HepG2 (cell line): ENCODE results near the gene RASD1. TPM values are rescaled to one million over a fixed set of nuclear protein-coding genes. Genes with fewer than 3 reads are reported as not detected.

Source experiments
- DZIP1 ChIP-seq: sonication (generic); formaldehyde crosslinking; IDR thresholded peaks from 2 replicates; pipeline ENCODE4 v1.5.0; 2020; ENCODE audit warnings: mild to moderate bottlenecking, missing genetic modification reagents
- HMG20B ChIP-seq: conservative IDR thresholded peaks from 2 replicates; pipeline ENCODE4 v1.6.1; 2016; ENCODE audit warnings: missing genetic modification reagents, missing compliant biosample characterization
- LCORL ChIP-seq, 2 experiments: fragments of 450-650 bp in 1 of 2; sonication (generic) in 1 of 2; formaldehyde crosslinking in 1 of 2; IDR thresholded peaks; 2 replicates each; pipeline versions ENCODE4 v1.5.0 to v1.6.1; 2017 to 2020; ENCODE audit warnings: antibody characterized with exemption in 1 of 2, missing genetic modification reagents in 1 of 2
- MLXIP ChIP-seq: sonication (generic); formaldehyde crosslinking; IDR thresholded peaks from 2 replicates; pipeline ENCODE4 v1.9.0; 2021; ENCODE audit warnings: missing genetic modification reagents, borderline replicate concordance
- PATZ1 ChIP-seq: sonication (generic); formaldehyde crosslinking; IDR thresholded peaks from 2 replicates; pipeline ENCODE4 v1.4.0; 2020; ENCODE audit warnings: missing genetic modification reagents
- SNAPC4 ChIP-seq: sonication (generic); formaldehyde crosslinking; IDR thresholded peaks from 2 replicates; pipeline ENCODE4 v1.4.0; 2020; ENCODE audit warnings: mild to moderate bottlenecking, missing genetic modification reagents
- ZNF143 ChIP-seq: sonication (generic); formaldehyde crosslinking; IDR thresholded peaks from 2 replicates; pipeline ENCODE4 v1.4.0; 2020; ENCODE audit warnings: missing genetic modification reagents
- ZNF574 ChIP-seq: sonication (generic); formaldehyde crosslinking; IDR thresholded peaks from 2 replicates; pipeline ENCODE4 v1.4.0; 2020; ENCODE audit warnings: missing genetic modification reagents
- ZNF761 ChIP-seq: sonication (generic); formaldehyde crosslinking; conservative IDR thresholded peaks from 2 replicates; pipeline ENCODE4 v1.4.0; 2020; ENCODE audit warnings: mild to moderate bottlenecking, missing genetic modification reagents
- ZSCAN22 ChIP-seq: sonication (generic); formaldehyde crosslinking; IDR thresholded peaks from 2 replicates; pipeline ENCODE4 v1.4.0; 2020; ENCODE audit warnings: mild to moderate bottlenecking, missing genetic modification reagents
- polyA plus RNA-seq, 8 experiments: library from polyadenylated mRNA; depleted of rRNA in 3 of 8; stranded (reverse) in 7 of 8; unstranded in 1 of 8; fragments of >200 nt; fragmentation: Illumina TruSeq in 4 of 8; extraction: Trizol in 4 of 8; gene quantifications; 2 replicates each; pipeline versions ENCODE4 v1.2.1 to v1.2.3, GENCODE V29; 2011 to 2016; ENCODE audit warnings: low read depth in 4 of 8, missing spikeins in 1 of 8, mixed read lengths in 1 of 8; ENCODE audit not compliant: insufficient read depth in 1 of 8
- total RNA-seq, 5 experiments: library from RNA; depleted of rRNA; stranded (reverse); fragments of >200 nt; fragmentation: Illumina TruSeq; extraction: Trizol; gene quantifications; 2 replicates each; pipeline ENCODE4 v1.2.3, GENCODE V29; 2016; ENCODE audit warnings: low read depth in 1 of 5

RASD1 gene
- total and polyA plus RNA-seq, 2 of the 13 experiments (the other 11 are each of a cell fraction or from before 2014, with no cell fraction given): 1.6 to 4.2 TPM

DNA sequence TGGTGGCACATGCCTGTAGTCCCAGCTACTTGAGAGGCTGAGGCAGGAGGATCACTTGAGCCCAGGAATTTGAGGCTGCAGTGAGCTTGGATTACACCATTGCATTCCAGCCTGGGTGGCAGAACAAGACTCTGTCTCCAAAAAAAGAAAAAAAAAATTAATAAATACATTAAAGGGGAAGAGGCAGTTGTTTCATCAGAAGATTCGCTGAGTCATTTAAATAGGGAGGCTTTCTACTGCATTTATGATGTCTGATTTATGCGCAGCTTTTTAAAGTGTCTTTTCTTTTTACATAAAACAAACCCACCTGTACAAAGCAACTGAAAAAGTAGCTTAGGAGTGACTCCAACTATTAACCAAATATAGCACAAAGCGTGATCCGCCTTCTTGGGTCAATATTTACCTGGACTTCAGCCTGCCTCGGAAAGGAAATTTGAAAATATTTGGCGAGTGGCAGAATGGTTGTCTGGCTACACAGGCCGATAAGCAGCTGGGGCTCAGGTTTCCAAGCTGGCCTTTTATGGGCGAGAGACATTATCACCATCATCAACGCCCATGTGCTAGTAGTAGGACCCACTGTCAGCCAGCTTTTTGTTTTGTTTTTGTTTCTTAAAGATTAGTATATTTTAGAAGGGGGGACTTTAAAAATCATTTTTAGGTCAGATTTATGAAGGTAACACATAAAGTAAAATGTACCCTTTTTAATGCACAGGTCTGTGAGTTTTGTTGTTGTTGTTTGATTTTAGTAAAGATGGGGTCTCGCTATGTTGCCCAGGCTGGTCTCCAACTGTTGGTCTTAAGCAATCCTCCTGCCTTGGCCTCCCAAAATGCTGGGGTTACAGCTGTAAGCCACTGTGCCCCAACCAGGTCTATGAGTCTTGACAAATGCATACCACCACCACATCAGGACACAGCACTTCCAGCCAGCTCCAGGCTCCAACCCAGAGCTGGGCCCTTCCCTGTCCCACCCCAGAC lies 42.5 kb upstream of the RASD1 start (continued):
- TF ChIP-seq ZNF574: peak; percentile 60
- 0 out of 2 replicates have a peak, but pooled peaks have one; percentile 63 for TF ChIP-seq HMG20B (CRISPR knock-in tag)
- TF ChIP-seq MLXIP (CRISPR knock-in tag): no peak
- TF ChIP-seq ZSCAN22 (CRISPR knock-in tag): no peak
- peak; percentile 60; the same call in 1 of the 2 replicates for TF ChIP-seq LCORL (IDR thresholded peaks at IDR 0.05)
- peak; percentile 76 for TF ChIP-seq LCORL (CRISPR knock-in tag; IDR thresholded peaks at IDR 0.05)
- TF ChIP-seq SNAPC4 (CRISPR knock-in tag): no peak
- no peak for TF ChIP-seq ZNF143 (CRISPR knock-in tag)
- no peak for TF ChIP-seq ZNF761
- TF ChIP-seq DZIP1: no peak
- peak; percentile 55 for TF ChIP-seq PATZ1 (CRISPR knock-in tag)
